SJCRH30 (cell line): ENCODE measurements around the gene MS4A13. TPM values are rescaled to one million over a fixed set of nuclear protein-coding genes. Genes with fewer than 3 reads are reported as not detected.
A peak's percentile ranks its signal among the peaks of the same experiment; 100 is the strongest.
"Not testable (repeated sequence)": the region's sequence is repeated elsewhere in the genome, so short reads cannot be mapped to it uniquely, and the experiment has no call there.

Source experiments
- DNase-seq, 2 experiments: peaks; one replicate each; pipeline ENCODE4 v3.0.0-alpha.2; 2015 to 2020
- H3K27ac ChIP-seq: fragments of 250-450 bp; sonication (Bioruptor Pico); 2 replicates; pipeline ENCODE4 v1.5.1; 2020; ENCODE audit warnings: mild to moderate bottlenecking, moderate library complexity
- H3K27me3 ChIP-seq: fragments of 250-450 bp; sonication (Bioruptor Pico); 2 replicates; pipeline ENCODE4 v1.5.1; 2020; ENCODE audit warnings: mild to moderate bottlenecking, moderate library complexity
- H3K36me3 ChIP-seq: fragments of 250-450 bp; sonication (Bioruptor Pico); 2 replicates; pipeline ENCODE4 v1.5.1; 2020; ENCODE audit warnings: mild to moderate bottlenecking, moderate library complexity
- H3K4me1 ChIP-seq: fragments of 250-450 bp; sonication (Bioruptor Pico); 2 replicates; pipeline ENCODE4 v1.5.1; 2020; ENCODE audit warnings: mild to moderate bottlenecking, moderate library complexity
- H3K4me3 ChIP-seq: fragments of 250-450 bp; sonication (Bioruptor Pico); 2 replicates; pipeline ENCODE4 v1.5.1; 2020; ENCODE audit warnings: mild to moderate bottlenecking, moderate library complexity
- H3K9me3 ChIP-seq: fragments of 250-450 bp; sonication (Bioruptor Pico); replicated peaks from 2 replicates; pipeline ENCODE4 v1.5.1; 2020; ENCODE audit warnings: mild to moderate bottlenecking, moderate library complexity
- total RNA-seq: library from RNA; depleted of rRNA; stranded (reverse); fragments of >200 nt; shearing (Covaris generic); gene quantifications from 2 replicates; pipeline ENCODE4 v1.2.3, GENCODE V29; 2014

The MS4A13 gene
- total RNA-seq, 1 experiment from 2014 or later = not detected

DNA sequence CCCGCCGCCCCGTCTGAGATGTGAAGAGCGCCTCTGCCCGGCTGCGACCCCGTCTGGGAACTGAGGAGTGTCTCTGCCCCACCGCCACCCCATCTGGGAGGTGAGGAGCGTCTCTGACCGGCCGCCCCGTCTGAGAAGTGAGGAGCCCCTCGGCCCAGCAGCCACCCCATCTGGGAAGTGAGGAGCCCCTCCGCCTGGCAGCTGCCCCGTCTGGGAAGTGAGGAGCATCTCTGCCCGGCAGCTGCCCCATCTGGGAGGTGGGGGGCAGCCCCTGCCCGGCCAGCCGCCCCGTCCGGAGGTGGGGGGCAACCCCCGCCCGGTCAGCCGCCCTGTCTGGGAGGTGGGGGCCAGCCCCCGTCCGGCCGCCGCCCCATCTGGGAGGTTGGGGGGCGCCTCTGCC, 5.0 kb upstream of the MS4A13 start:
- DNase-seq, H3K9me3 ChIP-seq, H3K36me3 ChIP-seq, H3K4me3 ChIP-seq, H3K4me1 ChIP-seq, H3K27ac ChIP-seq, H3K27me3 ChIP-seq: not testable (repeated sequence)

GRCh38 chr11:60511393-60511792, 3.8 kb upstream of the MS4A13 start:
- Histone ChIP-seq H3K4me1 (no peaks in the 10 kb centered on the region), H3K36me3 (no peaks in the 10 kb centered on the region), H3K9me3 (no peaks in the 10 kb centered on the region), H3K27me3 (peaks cover 4% of the 10 kb centered on the region; the same call in 1 of the 2 replicates), H3K27ac (no peak overlapping the region), H3K4me3 (no peak overlapping the region)
- no peak for DNase-seq

- Histone ChIP-seq H3K4me1 (no peaks in the 10 kb centered on the region), H3K36me3 (no peaks in the 10 kb centered on the region), H3K27me3 (peaks cover 4% of the 10 kb centered on the region; the same call in 1 of the 2 replicates), H3K4me3 (no peak overlapping the region), H3K9me3 (no peaks in the 10 kb centered on the region), H3K27ac (no peak overlapping the region)
- no peak for DNase-seq
Observed at GRCh38 chr11:60512651-60513225, 2.5 kb upstream of the MS4A13 start.

GRCh38 chr11:60513496-60514460, 1.4 kb upstream of the MS4A13 start:
- H3K27me3 ChIP-seq = peaks cover 4% of the 10 kb centered on the region; the same call in 1 of the 2 replicates
- no peaks in the 10 kb centered on the region for H3K9me3 ChIP-seq
- no peak overlapping the region for H3K27ac ChIP-seq
- DNase-seq = no peak
- H3K4me1 ChIP-seq = no peaks in the 10 kb centered on the region
- no peak overlapping the region for H3K4me3 ChIP-seq
- H3K36me3 ChIP-seq = no peaks in the 10 kb centered on the region

GRCh38 chr11:60528465-60528864, 13.3 kb downstream of the MS4A13 start:
- Histone ChIP-seq H3K4me1 (no peaks in the 10 kb centered on the region), H3K9me3 (no peaks in the 10 kb centered on the region), H3K4me3 (no peak overlapping the region), H3K27ac (no peak overlapping the region), H3K27me3 (no peaks in the 10 kb centered on the region), H3K36me3 (no peaks in the 10 kb centered on the region)
- DNase-seq = no peak

- Histone ChIP-seq H3K9me3 (no peaks in the 10 kb centered on the region), H3K4me1 (no peaks in the 10 kb centered on the region), H3K36me3 (no peaks in the 10 kb centered on the region), H3K27ac (no peak overlapping the region), H3K4me3 (no peak overlapping the region), H3K27me3 (no peaks in the 10 kb centered on the region)
- no peak for DNase-seq
Observed at GRCh38 chr11:60528934-60529333, 13.7 kb downstream of the MS4A13 start.

- Histone ChIP-seq H3K4me1 (no peaks in the 10 kb centered on the region), H3K9me3 (no peaks in the 10 kb centered on the region), H3K36me3 (no peaks in the 10 kb centered on the region), H3K27ac (no peak overlapping the region), H3K27me3 (no peaks in the 10 kb centered on the region), H3K4me3 (no peak overlapping the region)
- no peak for DNase-seq
Observed at GRCh38 chr11:60530454-60531100, 15.4 kb downstream of the MS4A13 start.

DNA sequence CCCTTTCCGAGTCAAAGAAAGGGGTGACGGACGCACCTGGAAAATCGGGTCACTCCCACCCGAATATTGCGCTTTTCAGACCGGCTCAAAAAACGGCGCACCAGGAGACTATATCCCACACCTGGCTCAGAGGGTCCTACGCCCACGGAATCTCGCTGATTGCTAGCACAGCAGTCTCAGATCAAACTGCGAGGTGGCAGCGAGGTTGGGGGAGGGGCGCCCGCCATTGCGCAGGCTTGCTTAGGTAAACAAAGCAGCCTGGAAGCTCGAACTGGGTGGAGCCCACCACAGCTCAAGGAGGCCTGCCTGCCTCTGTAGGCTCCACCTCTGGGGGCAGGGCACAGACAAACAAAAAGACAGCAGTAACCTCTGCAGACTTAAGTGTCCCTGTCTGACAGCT, 17.2 kb downstream of the MS4A13 start:
- not testable (repeated sequence) for H3K27ac ChIP-seq, DNase-seq, H3K36me3 ChIP-seq, H3K4me1 ChIP-seq, H3K9me3 ChIP-seq, H3K4me3 ChIP-seq, H3K27me3 ChIP-seq

- H3K4me3 ChIP-seq = not testable (repeated sequence)
Observed at GRCh38 chr11:60538627-60539026, 23.4 kb downstream of the MS4A13 start.

GRCh38 chr11:60544077-60544476, 28.9 kb downstream of the MS4A13 start:
- DNase-seq = no peak
- Histone ChIP-seq H3K4me3 (no peak overlapping the region), H3K27me3 (no peaks in the 10 kb centered on the region), H3K36me3 (no peaks in the 10 kb centered on the region), H3K27ac (no peak overlapping the region), H3K9me3 (no peaks in the 10 kb centered on the region), H3K4me1 (peaks cover 2% of the 10 kb centered on the region; the same call in 1 of the 2 replicates)

More at GRCh38 chr11:60538627-60539026, 23.4 kb downstream of the MS4A13 start:
- H3K9me3 ChIP-seq, H3K27ac ChIP-seq, H3K27me3 ChIP-seq, H3K36me3 ChIP-seq, H3K4me1 ChIP-seq, DNase-seq: not testable (repeated sequence)

DNA sequence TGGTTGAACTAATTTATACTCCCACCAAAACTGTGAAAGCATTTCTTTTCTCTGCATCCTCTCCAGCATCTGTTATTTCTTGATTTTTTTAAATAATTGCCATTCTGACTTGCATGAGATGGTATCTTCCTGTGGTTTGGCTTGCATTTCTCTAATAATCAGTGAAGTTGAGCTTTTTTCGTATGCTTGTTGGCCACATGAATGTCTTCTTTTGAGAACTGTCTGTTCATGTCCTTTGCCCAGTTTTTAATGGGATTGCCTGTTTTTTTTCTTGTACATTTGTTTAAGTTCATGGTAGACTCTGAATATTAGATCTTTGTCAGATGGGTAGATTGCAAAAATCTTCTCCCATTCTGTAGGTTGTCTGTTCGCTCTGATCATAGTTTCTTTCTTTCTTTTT, 46.1 kb downstream of the MS4A13 start:
- Histone ChIP-seq H3K9me3 (0 out of 2 replicates have a peak, but pooled peaks cover 3% of the 10 kb centered on the region), H3K27ac (no peak overlapping the region), H3K27me3 (no peaks in the 10 kb centered on the region), H3K4me1 (no peaks in the 10 kb centered on the region), H3K4me3 (no peak overlapping the region), H3K36me3 (no peaks in the 10 kb centered on the region)
- no peak for DNase-seq

DNA sequence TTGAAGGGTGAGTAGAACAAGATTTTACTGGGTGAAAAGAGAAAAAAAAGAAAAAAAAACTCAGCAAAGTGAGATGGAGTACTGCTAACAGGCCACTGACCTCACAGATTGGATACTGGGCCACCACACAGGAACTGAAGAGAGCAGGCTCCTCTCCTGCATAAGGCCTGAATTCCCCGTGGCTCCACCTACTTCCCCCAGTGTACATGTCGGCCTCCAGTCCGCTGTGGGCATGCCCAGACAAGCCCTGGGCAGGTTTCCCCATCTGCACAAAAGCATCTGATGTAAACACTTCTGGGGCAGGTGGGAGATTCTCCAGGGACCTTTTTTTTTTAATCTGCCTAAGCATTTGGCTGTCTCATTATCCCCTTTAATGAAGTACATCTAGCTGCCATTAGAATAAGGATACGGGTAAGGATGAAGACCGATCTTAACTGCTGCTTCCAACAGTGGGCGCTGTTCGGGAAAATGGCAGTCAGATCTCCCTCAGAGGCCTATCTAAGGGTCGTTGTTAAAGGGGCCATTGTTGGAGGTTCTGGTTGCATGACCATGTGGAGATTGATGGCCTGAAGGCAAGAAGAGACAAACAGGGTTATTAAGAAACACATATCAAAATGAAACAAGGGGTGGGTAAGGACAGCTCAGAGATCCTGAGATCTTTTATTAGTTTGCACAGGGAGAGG, 48.5 kb downstream of the MS4A13 start:
- DNase-seq = peak; percentile 33 to 40
- Histone ChIP-seq H3K4me1 (no peaks in the 10 kb centered on the region), H3K4me3 (no peak overlapping the region), H3K27ac (no peak overlapping the region), H3K36me3 (no peaks in the 10 kb centered on the region), H3K27me3 (no peaks in the 10 kb centered on the region), H3K9me3 (no peaks in the 10 kb centered on the region)

GRCh38 chr11:60566776-60567175, 51.6 kb downstream of the MS4A13 start:
- Histone ChIP-seq H3K27ac (no peak overlapping the region), H3K4me3 (no peak overlapping the region), H3K27me3 (no peaks in the 10 kb centered on the region)

DNA sequence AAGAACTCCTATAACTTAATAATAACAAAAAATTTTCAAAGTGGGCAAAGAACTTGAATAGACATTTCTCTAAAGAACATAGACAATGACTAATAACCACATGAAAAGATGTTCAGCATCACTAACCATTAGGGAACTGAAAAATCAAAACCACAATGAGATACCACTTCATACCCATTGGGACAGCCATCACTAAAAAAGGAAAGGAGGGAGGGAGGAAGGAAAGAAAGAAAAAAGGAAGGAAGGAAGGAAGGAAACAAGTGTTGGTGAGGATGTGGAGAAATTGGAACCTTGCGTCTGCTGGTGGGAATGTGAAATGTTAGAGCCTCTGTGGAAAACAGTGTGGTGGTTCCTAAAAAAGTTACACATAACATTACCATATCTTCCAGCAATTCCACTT, 55.8 kb downstream of the MS4A13 start:
- Histone ChIP-seq H3K4me3 (no peak overlapping the region), H3K9me3 (no peaks in the 10 kb centered on the region), H3K27ac (no peak overlapping the region), H3K27me3 (no peaks in the 10 kb centered on the region), H3K36me3 (no peaks in the 10 kb centered on the region), H3K4me1 (no peaks in the 10 kb centered on the region)
- DNase-seq = no peak

More at GRCh38 chr11:60566776-60567175, 51.6 kb downstream of the MS4A13 start:
- no peak for DNase-seq
- Histone ChIP-seq H3K4me1 (no peaks in the 10 kb centered on the region), H3K36me3 (no peaks in the 10 kb centered on the region), H3K9me3 (no peaks in the 10 kb centered on the region)
